IMR-90 (cell line): Measurements from ENCODE around the gene MS4A6A.

Experiments
- CEBPB ChIP-seq: IDR thresholded peaks from 2 replicates; pipeline ENCODE4 v1.6.1; 2012; ENCODE audit warnings: low read depth, low read length, improper control_type of control experiment
- CTCF ChIP-seq: conservative IDR thresholded peaks from 2 replicates; pipeline ENCODE4 v1.5.1; 2012; ENCODE audit warnings: mild to moderate bottlenecking, low read depth, low read length, improper control_type of control experiment
- POLR2A ChIP-seq: IDR thresholded peaks from 2 replicates; pipeline ENCODE4 v1.6.1; 2012; ENCODE audit warnings: mild to moderate bottlenecking, low read depth, low read length
- SMC3 ChIP-seq: fragments of 150-350 bp; IDR thresholded peaks from 2 replicates; pipeline ENCODE4 v1.6.1; 2016; ENCODE audit warnings: low read depth, mild to moderate bottlenecking, antibody characterized with exemption, low read length, moderate library complexity
- USF2 ChIP-seq: fragments of 150-350 bp; IDR thresholded peaks from 2 replicates; pipeline ENCODE4 v1.6.1; 2017; ENCODE audit warnings: mild to moderate bottlenecking, antibody characterized with exemption, low read length, low read depth

- TF ChIP-seq POLR2A: no peak
- TF ChIP-seq CTCF: no peak
- no peak for TF ChIP-seq CEBPB
- TF ChIP-seq SMC3: no peak
- TF ChIP-seq USF2: no peak
Measured at GRCh38 chr11:60221692-60222091, 38.8 kb upstream of the MS4A6A start.
